HEK293 (cell line): ENCODE data around the gene BCL2.

ENCODE experiments used
- CTCF ChIA-PET: fragments of 350-600 bp; formaldehyde crosslinking; extraction: SDS; loops from one replicate; lab custom pipeline; 2021; ENCODE audit warnings: antibody characterized with exemption; lab: Yijun Ruan, JAX
- POLR2A ChIA-PET: fragments of 300-600 bp; formaldehyde crosslinking; extraction: SDS; loops from one replicate; lab custom pipeline; 2020; ENCODE audit warnings: antibody characterized with exemption, inconsistent platforms; lab: Yijun Ruan, JAX
- H3K27ac ChIP-seq: fragments of 200-500 bp; sonication (Bioruptor generic); 2 replicates; pipeline ENCODE4 v1.5.1; 2014; ENCODE audit warnings: low read depth, low read length, control low read depth, inconsistent platforms; ENCODE audit errors: extremely low read depth
- H3K36me3 ChIP-seq, 2 experiments: fragments of 200-500 bp in 1 of 2; sonication (Bioruptor generic) in 1 of 2; 1 replicate in 1 of 2; 2 replicates in 1 of 2; pipeline ENCODE4 v1.5.1; 2014 to 2017; ENCODE audit warnings: inconsistent platforms in 2 of 2, low read length in 2 of 2; ENCODE audit not compliant: control insufficient read depth in 2 of 2, insufficient read depth in 1 of 2
- H3K4me1 ChIP-seq: fragments of 200-500 bp; sonication (Bioruptor generic); 2 replicates; pipeline ENCODE4 v1.5.1; 2014; ENCODE audit warnings: mild to moderate bottlenecking, low read length, inconsistent platforms; ENCODE audit not compliant: control insufficient read depth, insufficient read depth
- H3K4me3 ChIP-seq: 2 replicates; pipeline ENCODE4 v1.5.1; 2011; ENCODE audit warnings: low read depth, mild to moderate bottlenecking, control low read depth, low read length, moderate library complexity
- H3K9me3 ChIP-seq: fragments of 200-500 bp; sonication (Bioruptor generic); 2 replicates; pipeline ENCODE4 v1.5.1; 2014; ENCODE audit warnings: low read depth, low read length, inconsistent platforms; ENCODE audit not compliant: control insufficient read depth, insufficient read depth
- BCL11A ChIP-seq: fragments of 450-650 bp; formaldehyde crosslinking; IDR thresholded peaks from 2 replicates; pipeline ENCODE4 v1.5.1; 2016; ENCODE audit warnings: low read depth, missing biosample characterization, missing genetic modification characterization
- BCL6B ChIP-seq: fragments of 450-650 bp; formaldehyde crosslinking; IDR thresholded peaks from 2 replicates; pipeline ENCODE4 v1.5.1; 2017; ENCODE audit warnings: missing biosample characterization, missing genetic modification characterization
- MEIS1 ChIP-seq: sonication (generic); formaldehyde crosslinking; IDR thresholded peaks from 2 replicates; pipeline ENCODE4 v1.8.1; 2022; ENCODE audit warnings: missing genetic modification reagents, mild to moderate bottlenecking, borderline replicate concordance
- PRDM10 ChIP-seq: fragments of 450-650 bp; formaldehyde crosslinking; IDR thresholded peaks from 2 replicates; pipeline ENCODE4 v1.5.1; 2016; ENCODE audit warnings: missing biosample characterization, missing genetic modification characterization
- PRDM4 ChIP-seq: fragments of 450-650 bp; formaldehyde crosslinking; IDR thresholded peaks from 2 replicates; pipeline ENCODE4 v1.5.1; 2017; ENCODE audit warnings: missing biosample characterization, missing genetic modification characterization
- REPIN1 ChIP-seq: fragments of 450-650 bp; formaldehyde crosslinking; IDR thresholded peaks from 2 replicates; pipeline ENCODE4 v1.5.1; 2017; ENCODE audit warnings: missing biosample characterization, missing genetic modification characterization, low read depth
- SP7 ChIP-seq: fragments of 450-650 bp; formaldehyde crosslinking; IDR thresholded peaks from 2 replicates; pipeline ENCODE4 v1.5.1; 2016; ENCODE audit warnings: missing biosample characterization, missing genetic modification characterization
- TSHZ1 ChIP-seq: fragments of 450-650 bp; formaldehyde crosslinking; IDR thresholded peaks from 2 replicates; pipeline ENCODE4 v1.5.1; 2016; ENCODE audit warnings: missing biosample characterization, missing genetic modification characterization, borderline replicate concordance
- ZBTB44 ChIP-seq: fragments of 450-650 bp; IDR thresholded peaks from 2 replicates; pipeline ENCODE4 v1.5.1; 2018; ENCODE audit warnings: missing biosample characterization, mild to moderate bottlenecking, missing genetic modification characterization
- ZFHX2 ChIP-seq: fragments of 450-650 bp; formaldehyde crosslinking; conservative IDR thresholded peaks from 2 replicates; pipeline ENCODE4 v1.5.1; 2016; ENCODE audit warnings: missing biosample characterization, missing genetic modification characterization
- ZNF155 ChIP-seq: fragments of 450-650 bp; formaldehyde crosslinking; IDR thresholded peaks from 2 replicates; pipeline ENCODE4 v1.5.1; 2016; ENCODE audit warnings: missing biosample characterization, missing genetic modification characterization
- ZNF18 ChIP-seq: fragments of 450-650 bp; formaldehyde crosslinking; IDR thresholded peaks from 2 replicates; pipeline ENCODE4 v1.5.1; 2016; ENCODE audit warnings: missing biosample characterization, missing genetic modification characterization
- ZNF248 ChIP-seq: fragments of 450-650 bp; formaldehyde crosslinking; IDR thresholded peaks from 2 replicates; pipeline ENCODE4 v1.5.1; 2017; ENCODE audit warnings: missing biosample characterization, missing genetic modification characterization
- ZNF292 ChIP-seq: fragments of 450-650 bp; formaldehyde crosslinking; IDR thresholded peaks from 2 replicates; pipeline ENCODE4 v1.5.1; 2016; ENCODE audit warnings: low read depth, missing biosample characterization, missing genetic modification characterization, borderline replicate concordance
- ZNF449 ChIP-seq: fragments of 450-650 bp; formaldehyde crosslinking; IDR thresholded peaks from 2 replicates; pipeline ENCODE4 v1.5.1; 2017; ENCODE audit warnings: missing biosample characterization, mild to moderate bottlenecking, missing genetic modification characterization, moderate library complexity
- ZNF776 ChIP-seq: fragments of 450-650 bp; formaldehyde crosslinking; IDR thresholded peaks from 2 replicates; pipeline ENCODE4 v1.5.0; 2017; ENCODE audit warnings: missing biosample characterization, missing genetic modification characterization, borderline replicate concordance
- ZNF791 ChIP-seq: fragments of 450-650 bp; formaldehyde crosslinking; IDR thresholded peaks from 2 replicates; pipeline ENCODE4 v1.5.1; 2016; ENCODE audit warnings: missing biosample characterization, missing genetic modification characterization
- ZNF837 ChIP-seq: fragments of 450-650 bp; formaldehyde crosslinking; IDR thresholded peaks from 2 replicates; pipeline ENCODE4 v1.5.1; 2016; ENCODE audit warnings: missing biosample characterization, missing genetic modification characterization
- ZNF843 ChIP-seq: fragments of 450-650 bp; formaldehyde crosslinking; IDR thresholded peaks from 2 replicates; pipeline ENCODE4 v1.5.1; 2016; ENCODE audit warnings: missing biosample characterization, missing genetic modification characterization

The BCL2 gene

GRCh38 chr18:63095768-63096167, 223.8 kb downstream of the BCL2 start (continued):
- no peak for TF ChIP-seq ZNF248 (tag by site-specific recombination)

GRCh38 chr18:63091671-63092364, 227.8 kb downstream of the BCL2 start:
- H3K9me3 ChIP-seq = no peaks in the 10 kb centered on the region
- CTCF ChIA-PET = no interaction called here
- TF ChIP-seq ZNF776 (tag by site-specific recombination) (peak; percentile 74; the same call in 1 of the 2 replicates), ZNF449 (no peak), TSHZ1 (no peak), PRDM10 (tag by site-specific recombination) (no peak), ZNF791 (tag by site-specific recombination) (peak; percentile 67), BCL6B (tag by site-specific recombination) (peak; percentile 4; the same call in 1 of the 2 replicates), ZNF18 (peak; percentile 86), PRDM4 (0 out of 2 replicates have a peak, but pooled peaks have one; percentile 1), SP7 (tag by site-specific recombination) (no peak), MEIS1 (CRISPR knock-in tag) (no peak), ZNF292 (tag by site-specific recombination) (no peak), ZBTB44 (tag by site-specific recombination) (no peak), ZFHX2 (tag by site-specific recombination) (peak; percentile 82), ZNF155 (tag by site-specific recombination) (no peak), BCL11A (tag by site-specific recombination) (no peak), REPIN1 (tag by site-specific recombination) (no peak), ZNF843 (tag by site-specific recombination) (no peak), ZNF837 (tag by site-specific recombination) (0 out of 2 replicates have a peak, but pooled peaks have one; percentile 34)

More at GRCh38 chr18:63091671-63092364, 227.8 kb downstream of the BCL2 start:
- no peak overlapping the region for H3K27ac ChIP-seq
- POLR2A ChIA-PET = no interaction called here
- H3K4me1 ChIP-seq = peaks cover 11% of the 10 kb centered on the region
- H3K36me3 ChIP-seq = no peaks in the 10 kb centered on the region
- H3K4me3 ChIP-seq = no peak overlapping the region
